NCI-H1417 treated with DMSO at 0.1 percent for 48 hours (cell line): Measurements from ENCODE around the gene HTRA3.

ENCODE experiments used
- DNase-seq: peaks from one replicate; lab custom pipeline; 2025; lab: John Stamatoyannopoulos, UW

Gene HTRA3

GRCh38 chr4:8292478-8293107 is 23.0 kb downstream of the HTRA3 start:
- DNase-seq = no peak

DNA sequence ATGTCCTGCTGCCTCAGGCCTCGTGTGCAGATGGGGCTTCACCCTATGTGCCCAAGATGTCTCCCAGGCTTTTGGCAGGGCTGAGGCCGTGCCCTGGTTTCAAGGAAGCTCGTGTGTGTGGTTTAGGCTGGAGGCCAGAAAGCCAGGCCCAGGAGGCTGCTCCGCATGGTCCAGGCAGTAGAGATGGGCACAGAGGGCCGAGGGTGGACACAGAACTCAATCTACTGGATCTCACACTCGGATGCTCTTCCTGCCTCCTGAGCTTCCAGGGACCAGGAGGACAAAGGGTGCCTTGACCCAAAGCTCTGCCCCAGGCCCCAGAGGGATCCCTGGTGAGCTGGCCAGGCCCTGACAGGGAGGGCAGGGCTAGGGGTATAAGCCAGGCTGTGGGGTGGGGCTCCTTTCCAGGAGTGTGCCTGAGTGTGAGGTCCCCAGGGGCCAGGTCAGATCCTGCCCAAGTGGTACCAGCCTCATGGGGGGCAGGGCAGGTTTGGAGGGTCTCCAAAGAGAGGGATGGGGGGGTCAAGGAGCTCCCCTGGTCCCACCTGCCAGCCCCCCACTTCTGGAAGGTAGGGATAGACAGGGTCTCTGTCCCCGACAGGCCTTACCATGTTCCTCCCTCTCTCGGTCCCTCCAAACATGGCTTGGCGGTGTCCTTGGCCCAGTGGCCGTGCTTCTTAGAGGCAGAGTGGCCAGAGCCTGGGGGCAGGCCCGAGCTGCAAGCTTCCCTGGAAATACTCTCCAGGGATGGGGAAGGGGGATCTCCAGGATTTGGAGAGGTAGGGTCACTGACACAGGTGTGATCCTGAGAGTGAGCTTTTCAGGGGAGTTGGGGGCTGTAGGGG is 23.8 kb downstream of the HTRA3 start:
- no peak for DNase-seq

GRCh38 chr4:8294036-8294435 is 24.5 kb downstream of the HTRA3 start:
- DNase-seq = no peak

DNA sequence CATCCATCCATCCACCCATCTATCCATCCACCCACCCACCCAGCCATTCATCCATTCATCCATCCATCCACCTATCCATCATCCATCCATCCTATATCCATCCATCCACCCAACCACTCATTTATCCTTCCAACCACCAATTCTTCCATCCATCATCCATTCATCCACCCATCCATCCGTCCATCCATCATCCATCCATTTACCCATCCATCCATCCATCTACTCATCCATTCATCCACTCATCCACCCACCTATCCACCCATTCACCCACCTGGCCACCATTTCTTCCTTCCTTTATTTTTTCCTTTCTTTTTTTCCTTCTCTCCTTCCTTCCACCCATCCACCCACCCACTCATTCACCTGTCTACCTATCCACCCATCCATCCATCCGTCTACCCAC is 25.2 kb downstream of the HTRA3 start:
- no peak for DNase-seq

DNA sequence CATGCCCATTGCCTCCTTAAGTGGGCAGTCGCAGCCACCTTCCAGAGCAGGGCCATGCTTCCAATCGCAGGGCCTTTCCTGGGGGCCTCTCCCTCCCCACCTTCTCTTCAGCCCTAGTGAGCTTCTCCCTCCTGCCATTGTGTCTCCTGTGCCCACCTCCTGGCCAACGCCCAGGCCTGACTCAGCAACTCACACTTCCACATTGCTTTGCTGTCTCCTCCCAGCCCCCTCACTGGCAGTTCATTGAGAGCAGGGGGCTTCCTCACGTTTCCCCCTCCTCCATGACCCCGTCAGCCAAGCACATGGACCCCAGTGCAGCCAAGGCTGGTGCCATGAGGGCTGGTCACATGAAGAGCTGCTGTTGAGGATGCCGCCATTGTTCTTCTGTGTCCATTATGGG is 25.9 kb downstream of the HTRA3 start:
- DNase-seq = no peak

DNA sequence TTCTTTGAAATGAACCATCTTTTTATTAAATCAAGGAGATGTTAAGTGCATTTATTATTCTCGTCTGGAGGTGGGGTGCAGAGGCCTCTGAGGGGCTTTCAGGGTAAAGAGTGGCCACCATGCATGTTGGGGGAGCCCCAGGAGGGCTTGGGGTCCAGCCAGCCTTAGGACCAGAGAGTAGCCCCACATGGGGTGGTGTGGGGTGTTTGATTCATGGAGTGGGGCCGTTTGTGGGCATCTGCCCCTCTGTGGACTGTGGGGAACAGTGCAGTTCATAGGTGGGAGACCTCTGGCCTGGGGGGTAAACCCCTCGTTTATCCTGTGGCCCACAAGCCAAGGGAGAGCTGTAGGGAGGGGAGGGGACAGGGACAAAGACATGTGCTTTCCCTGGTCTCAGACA is 26.9 kb downstream of the HTRA3 start:
- no peak for DNase-seq

DNA sequence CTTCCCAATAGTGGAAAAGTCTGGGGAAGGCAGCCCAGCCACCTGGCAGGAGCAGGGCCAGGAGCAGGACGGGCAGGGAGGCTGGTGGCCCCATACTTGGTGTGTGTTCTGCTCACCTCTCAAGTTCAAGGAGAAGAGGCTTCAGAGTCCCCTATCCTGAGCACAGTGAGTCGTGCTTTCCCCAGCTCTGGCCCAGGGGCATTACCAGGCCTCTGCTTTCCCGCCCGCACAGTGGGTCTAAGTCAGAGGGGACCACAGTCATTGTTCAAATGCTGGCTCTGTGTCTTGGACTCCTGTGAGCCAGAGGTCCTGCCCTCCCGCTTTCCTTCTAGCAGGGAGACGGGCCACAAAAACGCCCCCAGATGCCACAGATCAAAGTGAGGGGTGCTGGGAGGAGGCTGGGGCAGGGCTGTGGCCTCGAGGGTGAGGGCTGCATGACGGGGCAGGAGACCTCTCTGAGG is 27.6 kb downstream of the HTRA3 start:
- DNase-seq = no peak

- no peak for DNase-seq
Measured at GRCh38 chr4:8297691-8298485, 28.3 kb downstream of the HTRA3 start.

DNA sequence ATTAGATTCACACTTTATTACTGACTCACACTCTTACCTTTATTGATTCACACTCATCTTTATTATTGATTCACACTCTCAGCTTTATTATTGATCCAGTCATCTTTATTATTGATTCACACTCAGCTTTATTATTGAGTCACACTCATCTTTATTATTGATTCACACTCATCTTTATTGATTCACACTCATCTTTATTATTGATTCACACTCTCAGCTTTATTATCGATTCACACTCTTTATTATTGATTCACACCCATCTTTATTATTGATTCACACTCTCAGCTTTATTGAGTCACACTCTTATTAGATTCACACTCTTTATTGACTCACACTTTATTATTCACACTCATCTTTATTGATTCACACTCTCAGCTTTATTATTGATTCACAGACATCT is 31.3 kb downstream of the HTRA3 start:
- DNase-seq = no peak

- no peak for DNase-seq
Measured at GRCh38 chr4:8301851-8302730, 32.5 kb downstream of the HTRA3 start.

- DNase-seq = no peak
Measured at GRCh38 chr4:8303081-8303480, 33.5 kb downstream of the HTRA3 start.

- DNase-seq = no peak
Measured at GRCh38 chr4:8303485-8304281, 34.1 kb downstream of the HTRA3 start.

DNA sequence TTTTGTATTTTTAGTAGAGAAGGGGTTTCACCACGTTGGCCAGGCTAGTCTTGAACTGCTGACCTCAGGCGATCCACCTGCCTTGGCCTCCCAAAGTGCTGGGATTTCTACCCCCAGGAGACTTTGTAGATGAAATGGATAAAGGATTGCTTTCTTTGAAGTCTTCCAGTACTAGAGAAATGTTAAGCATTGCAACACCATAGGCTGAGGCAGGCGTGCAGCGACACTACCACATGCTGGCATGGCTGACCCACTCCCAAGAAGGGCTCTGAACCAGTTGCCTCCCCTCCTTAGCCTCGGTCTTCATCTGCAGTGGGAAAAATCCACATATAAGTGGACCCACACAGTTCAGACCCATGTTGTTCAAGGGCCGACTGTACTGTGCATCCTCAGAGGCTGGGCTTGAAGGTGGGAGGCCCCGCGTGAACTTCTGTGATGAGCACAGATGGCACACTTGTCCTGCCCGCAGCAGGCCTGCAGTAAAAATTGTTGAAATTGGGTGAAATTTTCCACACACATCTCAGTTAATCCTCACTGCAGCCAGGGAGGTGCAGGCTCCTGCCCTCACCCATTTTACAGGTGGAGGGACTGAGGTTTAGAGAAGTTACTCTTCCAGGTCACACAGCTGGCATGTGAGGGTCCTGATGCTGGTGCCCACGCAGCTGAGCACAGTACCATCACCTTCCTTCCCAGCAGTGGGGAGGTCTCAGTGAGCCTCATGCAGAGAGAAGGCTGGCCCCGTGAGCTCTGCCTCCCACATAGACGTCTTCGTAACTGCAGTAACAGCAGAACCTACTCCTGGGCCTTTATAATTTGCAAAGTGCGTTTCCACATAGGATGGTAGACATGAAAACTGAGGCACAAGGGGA is 35.5 kb downstream of the HTRA3 start:
- DNase-seq = no peak

GRCh38 chr4:8305851-8306471 is 36.4 kb downstream of the HTRA3 start:
- no peak for DNase-seq

GRCh38 chr4:8306511-8307021 is 37.0 kb downstream of the HTRA3 start:
- DNase-seq = no peak

- no peak for DNase-seq
Measured at GRCh38 chr4:8307121-8307520, 37.6 kb downstream of the HTRA3 start.

- DNase-seq = no peak
Measured at GRCh38 chr4:8307714-8308113, 38.2 kb downstream of the HTRA3 start.

DNA sequence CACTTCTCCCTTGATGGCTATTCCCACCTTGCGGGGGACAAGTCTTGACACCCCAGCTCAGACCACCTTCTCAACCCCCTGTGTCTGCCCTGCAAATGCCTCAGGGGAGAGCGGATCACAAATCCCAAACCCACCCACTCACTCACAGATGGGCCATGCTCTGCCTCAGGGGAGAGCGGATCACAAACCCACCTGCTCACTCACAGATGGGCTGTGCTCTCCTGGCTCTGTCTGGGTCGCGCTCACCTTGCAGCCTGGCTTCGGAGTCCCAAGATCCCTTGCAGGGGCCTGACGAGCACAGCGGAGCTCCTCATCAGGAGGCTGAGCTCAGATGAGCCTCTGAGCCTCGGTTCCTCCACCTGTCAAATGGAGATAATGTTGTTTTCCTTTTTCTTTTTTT is 38.6 kb downstream of the HTRA3 start:
- no peak for DNase-seq
